ENCODE results near the gene FAM111B.

The FAM111B gene

DNA sequence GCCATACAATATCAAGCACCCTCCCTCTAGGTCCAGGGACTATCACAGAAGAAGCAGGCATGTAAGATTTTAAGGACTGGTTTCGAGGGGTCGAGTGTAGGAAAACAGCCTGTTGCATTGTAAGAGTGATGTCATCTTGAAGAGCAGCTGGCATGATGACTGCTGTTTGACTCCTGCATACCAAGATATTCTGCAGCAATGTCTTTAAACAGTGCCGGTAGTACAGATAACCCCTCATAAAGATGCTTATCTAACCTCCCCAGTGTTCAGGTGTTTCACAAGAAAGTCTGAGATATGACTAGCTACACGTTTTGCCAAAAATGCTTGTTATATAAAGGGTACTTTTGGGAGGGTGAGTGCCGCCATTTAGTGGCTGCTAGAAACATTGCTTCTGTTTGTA lies 47.6 kb downstream of the FAM111B start:
- DNase-seq (ENCODE audit: low read depth in 3 of 3): no peak

DNA sequence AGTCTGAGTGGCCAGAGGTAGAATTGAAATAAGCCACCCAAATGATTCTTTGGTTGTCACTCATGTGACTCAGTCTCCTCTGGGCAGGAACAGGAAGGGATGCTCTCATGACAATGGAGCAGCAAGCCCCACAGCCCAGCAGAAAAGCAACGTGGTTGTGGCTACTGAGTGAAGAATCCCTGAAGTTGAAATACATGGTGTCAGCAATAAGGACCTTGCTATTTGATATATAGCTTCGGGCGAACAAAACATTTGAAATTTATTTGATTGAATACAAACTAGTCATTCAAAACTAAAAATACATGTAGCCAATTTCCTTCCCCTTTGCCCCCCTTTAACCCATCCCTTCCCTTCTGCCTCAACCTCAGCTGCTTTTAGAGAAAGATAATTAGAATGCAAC lies 50.4 kb downstream of the FAM111B start:
- DNase-seq (ENCODE audit: low read depth in 3 of 3): no peak

DNA sequence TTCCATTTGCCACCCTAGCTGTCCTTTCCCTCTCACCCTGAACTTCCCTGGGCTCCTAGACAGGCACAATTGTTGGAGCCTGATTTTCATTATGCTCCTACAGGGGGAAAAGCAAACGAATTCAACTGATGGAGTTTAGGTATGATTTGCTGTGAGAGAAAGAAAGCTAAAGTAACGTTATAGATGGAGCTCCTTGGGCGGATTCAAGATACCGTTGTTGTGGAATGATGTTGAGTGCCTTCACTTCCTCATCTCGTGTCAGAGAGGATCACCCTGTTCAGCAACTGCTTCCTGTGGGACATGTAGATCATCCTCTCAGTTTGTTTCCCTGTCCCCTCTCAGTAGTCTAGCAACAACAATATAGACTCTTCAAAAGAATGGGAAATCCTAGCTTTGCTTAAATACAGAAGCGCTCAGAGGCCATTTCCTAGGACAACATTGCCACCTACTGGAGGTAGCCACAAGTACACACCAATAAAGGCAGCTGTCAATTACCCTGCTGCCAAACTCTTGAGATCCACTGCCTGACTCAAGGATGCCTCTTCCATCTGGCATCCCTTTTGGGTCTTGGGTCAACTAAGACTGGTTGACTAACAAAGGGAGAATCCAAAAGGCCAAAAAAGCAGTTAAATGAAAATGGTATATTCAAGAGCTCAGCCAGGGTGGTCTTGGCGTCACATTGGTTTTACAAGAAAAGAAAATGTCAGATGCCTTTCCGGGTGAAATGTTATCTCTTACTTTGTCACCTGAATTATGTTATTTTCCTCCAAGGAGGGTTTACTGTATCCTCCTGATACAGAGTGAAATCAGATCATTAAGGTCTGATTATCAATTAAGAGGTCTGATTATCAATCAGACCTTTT lies 51.4 kb downstream of the FAM111B start:
- DNase-seq (ENCODE audit: low read depth in 3 of 3): no peak

DNA sequence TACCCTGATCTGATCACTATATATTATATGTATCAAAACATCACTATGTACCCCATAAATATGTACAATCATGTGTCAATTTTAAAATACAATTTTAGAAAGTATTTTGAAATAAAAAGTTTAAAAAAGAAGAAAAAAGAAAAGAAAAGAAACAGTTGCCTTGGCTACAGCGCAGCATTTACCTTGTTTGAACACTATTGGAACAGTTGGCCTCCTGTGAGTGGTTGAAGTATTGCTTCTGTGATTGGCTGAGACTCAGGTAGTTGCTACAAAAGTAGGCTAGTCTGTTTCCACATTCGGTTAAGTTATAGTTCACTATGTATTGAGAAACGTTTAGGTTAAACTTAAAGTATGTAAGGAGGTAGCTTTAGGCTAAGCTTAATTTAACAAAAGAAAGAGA lies 57.0 kb downstream of the FAM111B start:
- DNase-seq (ENCODE audit: low read depth in 3 of 3): no peak

DNA sequence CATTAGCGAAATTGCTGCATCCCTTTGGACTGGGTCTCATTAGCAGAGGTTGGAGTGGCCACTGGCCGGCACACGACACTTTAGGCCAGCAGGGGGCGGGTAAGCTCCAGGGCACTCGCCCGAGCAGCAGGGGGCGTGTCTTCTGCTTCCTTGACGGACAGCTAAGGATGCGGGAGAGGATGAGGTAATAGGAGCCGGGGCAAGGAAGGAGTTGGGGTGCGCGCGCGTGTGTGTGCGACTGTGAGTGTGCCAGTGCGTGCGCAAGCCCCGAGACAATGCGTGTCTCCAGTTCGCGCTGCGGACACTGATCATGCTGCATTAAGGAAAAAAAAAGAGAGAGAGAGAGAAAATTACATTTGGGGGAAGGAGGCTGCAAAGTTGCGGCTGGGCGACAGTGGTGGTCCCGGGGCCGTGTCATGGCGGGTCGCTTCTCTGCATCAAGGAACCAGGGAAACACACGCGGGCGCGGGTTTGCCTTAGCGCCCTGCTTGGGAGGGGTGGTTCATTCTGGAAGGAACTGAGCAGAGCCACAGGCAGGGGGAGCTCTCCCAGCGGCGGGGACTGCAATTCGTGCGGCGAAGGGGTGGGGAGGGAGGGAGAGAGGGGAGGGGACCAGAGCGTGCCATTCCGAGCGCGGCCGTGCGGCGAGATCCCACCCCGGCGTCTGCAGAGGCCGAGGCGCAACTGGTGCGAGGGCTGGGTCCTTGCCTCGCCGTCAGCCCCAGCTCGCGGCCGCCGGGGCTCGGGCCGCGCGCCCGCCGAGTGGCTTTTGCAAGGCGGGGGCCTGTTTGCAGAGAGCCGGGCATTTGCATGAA lies 64.7 kb downstream of the FAM111B start, which contains the start of gene DTX4:
Gene DTX4 (plus strand): TSS at position 625 of the 815 bp plus-strand sequence. CDS start 464 bp downstream, outside the sequence.
- DNase-seq (ENCODE audit: low read depth in 3 of 3): peak; percentile 77 to 95 (median 78)

DNA sequence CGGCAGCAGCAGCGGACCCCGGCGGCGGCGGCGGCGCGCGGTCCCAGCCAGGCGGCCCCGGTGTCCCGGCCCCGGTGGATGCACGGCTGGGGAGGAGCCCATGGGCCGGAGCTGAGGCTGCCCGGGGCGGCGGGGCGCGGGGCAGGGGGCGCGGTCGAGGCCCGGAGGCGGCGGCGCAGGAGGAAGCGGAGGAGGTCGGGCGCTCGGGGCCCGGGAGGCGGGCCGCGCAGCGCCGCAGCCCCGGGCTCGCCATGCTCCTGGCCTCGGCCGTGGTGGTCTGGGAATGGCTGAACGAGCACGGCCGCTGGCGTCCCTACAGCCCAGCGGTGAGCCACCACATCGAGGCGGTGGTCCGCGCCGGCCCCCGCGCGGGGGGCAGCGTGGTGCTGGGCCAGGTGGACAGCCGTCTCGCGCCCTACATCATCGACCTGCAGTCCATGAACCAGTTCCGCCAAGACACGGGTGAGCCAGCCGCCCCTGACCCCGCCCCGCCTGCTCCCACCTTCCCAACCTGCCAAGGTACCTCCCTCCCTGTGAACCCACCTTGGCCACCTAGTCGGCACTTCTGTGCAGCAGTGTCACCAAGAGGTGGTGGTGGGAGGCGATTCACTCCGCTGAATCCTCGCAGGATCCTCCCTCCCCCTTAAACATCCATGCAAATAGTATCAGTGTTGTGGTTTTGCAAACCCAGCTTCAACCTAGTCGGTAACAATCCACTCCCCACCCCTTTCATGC lies 65.5 kb downstream of the FAM111B start:
- no peak for DNase-seq (ENCODE audit: low read depth in 3 of 3)

DNA sequence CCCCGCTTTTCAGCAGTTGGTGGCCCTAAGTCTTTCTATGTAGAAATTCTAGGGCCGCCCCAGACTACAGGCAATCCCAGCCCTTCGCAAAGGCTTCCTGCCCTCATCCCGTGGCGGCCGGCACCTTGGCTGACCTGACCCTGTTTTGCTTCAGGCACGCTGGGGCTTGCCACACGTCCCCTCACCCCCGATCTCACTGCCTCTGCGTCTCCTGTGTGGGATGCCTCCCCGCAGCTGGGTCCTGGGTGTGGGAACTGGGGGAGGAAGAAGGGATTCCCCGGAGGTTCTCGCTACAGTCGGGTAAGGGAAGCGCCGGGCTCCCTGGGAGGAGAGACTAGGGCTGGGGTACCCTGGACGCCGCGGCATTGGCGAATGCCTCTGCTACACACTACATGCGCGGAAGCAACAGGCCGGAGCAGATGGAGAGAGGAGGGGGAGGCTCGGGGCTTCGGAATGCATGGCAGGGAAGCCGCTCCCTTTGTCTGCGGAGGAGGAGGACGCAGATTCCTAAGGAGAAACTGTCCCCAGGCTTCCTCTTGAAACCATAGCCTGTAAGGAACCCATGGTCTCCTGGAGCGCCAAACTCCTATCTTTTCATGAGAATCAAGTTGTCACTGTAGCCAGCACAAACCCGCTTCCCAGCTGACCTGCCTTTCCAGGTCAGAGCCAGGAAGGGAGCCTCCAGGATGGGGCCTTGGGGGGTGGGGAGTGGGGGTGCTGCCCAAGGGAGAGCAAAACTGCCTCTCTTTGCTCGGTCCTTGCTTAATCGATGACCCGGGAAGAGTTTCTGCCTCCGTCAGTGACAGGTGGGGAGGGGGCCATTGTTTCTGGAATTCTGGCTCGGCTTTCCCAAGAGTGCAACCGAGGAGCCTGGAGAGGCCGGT lies 66.3 kb downstream of the FAM111B start:
- no peak for DNase-seq (ENCODE audit: low read depth in 3 of 3)

DNA sequence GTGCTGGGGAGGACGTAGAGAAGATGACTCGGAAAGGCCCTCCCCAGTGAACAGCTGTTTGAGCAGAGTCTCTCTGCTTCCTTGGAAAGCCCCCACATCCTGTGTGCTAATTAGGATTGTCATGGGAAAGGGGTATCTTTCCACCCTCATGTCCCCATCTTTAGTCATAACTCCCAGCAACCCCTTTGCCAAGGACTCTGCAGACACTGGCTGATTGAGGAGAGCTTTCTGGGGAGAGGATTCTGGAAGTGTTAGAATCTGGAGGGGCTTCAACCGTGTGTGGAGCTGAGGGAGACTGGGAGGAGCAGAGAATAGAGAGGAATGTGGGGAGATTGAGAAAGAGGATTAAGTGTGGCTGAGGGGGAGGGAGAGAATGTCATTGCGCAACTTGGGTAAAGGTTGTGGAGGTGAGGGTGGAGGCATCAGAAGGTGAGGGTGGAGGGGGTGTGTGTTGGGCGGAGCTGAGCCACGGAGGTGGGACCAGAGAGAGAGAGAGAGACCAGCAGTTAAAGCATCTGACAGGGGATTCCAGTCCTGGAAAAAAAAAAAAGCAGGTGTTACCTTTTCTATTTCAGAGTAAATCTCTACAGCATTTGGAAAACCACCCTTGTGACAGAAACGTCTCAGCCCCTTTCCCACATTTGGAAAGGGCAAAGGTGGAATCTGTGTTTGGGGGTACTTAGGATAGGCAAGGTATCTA lies 67.1 kb downstream of the FAM111B start:
- no peak for DNase-seq (ENCODE audit: low read depth in 3 of 3)

DNA sequence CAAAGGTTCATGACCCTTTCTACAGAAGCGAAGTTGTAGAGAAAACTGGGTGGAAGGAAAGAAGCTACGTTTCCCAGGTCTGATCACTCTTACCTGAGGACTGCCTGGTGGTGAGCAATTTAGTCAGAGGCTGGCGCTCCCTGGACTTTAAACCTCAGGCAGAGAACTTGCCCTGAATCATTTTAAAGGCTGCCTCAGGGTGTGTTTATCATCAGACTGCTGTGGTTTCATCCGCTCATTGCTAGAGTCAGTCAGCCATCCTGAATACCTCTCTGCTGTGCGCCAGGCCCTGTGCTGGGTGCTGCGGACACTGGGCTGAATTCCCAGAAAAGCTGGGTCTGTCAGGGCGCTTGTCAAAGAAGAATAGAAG lies 67.6 kb downstream of the FAM111B start:
- DNase-seq (ENCODE audit: low read depth in 3 of 3): no peak

DNA sequence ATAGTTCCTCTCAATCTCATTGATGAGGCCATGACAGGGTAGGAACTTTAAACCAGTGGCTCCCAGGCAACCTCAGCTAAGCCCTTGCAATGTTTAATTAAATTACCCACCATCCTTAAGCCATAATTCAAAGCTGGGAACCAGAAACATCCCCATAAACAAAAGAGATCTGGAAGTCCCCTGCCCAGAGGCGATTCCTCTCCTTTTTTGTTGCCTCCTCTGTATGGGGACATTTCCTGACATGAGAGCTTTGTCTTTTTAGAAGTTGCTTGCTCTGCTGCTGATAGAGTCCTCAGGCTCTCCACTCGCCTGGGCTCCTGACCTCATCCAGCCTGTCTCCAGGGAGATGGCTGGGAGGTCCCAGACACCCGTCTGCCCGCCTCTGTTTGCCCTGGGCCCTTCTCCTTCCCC lies 68.1 kb downstream of the FAM111B start:
- no peak for DNase-seq (ENCODE audit: low read depth in 3 of 3)

DNA sequence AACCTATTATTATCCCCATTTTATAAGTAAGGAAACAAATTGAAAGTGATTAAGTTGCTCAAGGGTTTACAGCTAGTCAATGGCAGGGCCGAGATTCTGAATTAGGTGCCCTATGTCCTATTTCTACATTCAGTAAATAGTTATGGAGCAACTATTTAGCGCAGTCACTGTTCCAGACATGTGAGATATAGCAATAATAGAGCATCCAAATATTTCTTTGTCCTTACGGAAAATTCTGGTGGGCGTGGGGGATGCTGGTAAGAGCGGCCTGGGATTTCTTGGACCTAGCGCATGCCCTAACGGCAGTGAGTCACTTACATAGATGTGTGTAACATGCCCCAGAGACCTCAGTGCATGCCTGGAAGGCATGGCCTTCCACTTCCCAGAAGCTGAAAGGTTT lies 69.3 kb downstream of the FAM111B start:
- DNase-seq (ENCODE audit: low read depth in 3 of 3): no peak
